ENCODE measurements around the gene TTLL8. TPM values are rescaled to one million over a fixed set of nuclear protein-coding genes. Genes with fewer than 3 reads are reported as not detected.

The TTLL8 gene
- total and polyA plus RNA-seq, 2 of the 8 experiments (the other 6 are each of a cell fraction or from before 2014, with no cell fraction given): not detected

GRCh38 chr22:49996119-49996517, 62.0 kb downstream of the TTLL8 start:
- Histone ChIP-seq H3K36me3 (ENCODE audit: control insufficient read depth in 2 of 4, insufficient read depth in 4 of 4, low read length in 3 of 4) (no peaks in the 10 kb centered on the region), H3K9ac (replicated peaks in 1 of 4; ENCODE audit: extremely low read depth in 1 of 4, low read depth in 3 of 4, low read length in 3 of 4) (no peak overlapping the region), H3K27me3 (replicated peaks in 1 of 4; ENCODE audit: control insufficient read depth in 3 of 4, extremely low read depth in 1 of 4, insufficient read depth in 3 of 4, low read length in 3 of 4) (peaks cover 10 to 21% (median 12%) of the 10 kb centered on the region in 4 experiments; a peak in 6 of 7 replicates), H3K56ac (replicated peaks; ENCODE audit: insufficient read length, low read depth, low read length) (no peak overlapping the region), H2BK5ac (ENCODE audit: low read depth, low read length) (no peak overlapping the region), H2BK12ac (ENCODE audit: low read depth, low read length) (no peak overlapping the region), H4K8ac (ENCODE audit: extremely low read depth, insufficient read depth, low read length) (peak overlapping the region; percentile 5; the same call in 1 of the 2 replicates), H4K20me1 (replicated peaks in 1 of 2; ENCODE audit: control insufficient read depth in 1 of 2, insufficient read depth in 2 of 2, low read length in 2 of 2) (peaks cover 2 to 13% of the 10 kb centered on the region in 2 experiments), H3K18ac (ENCODE audit: extremely low read depth, low read length) (no peak overlapping the region), H3K4me3 (ENCODE audit: extremely low read depth in 1 of 4, insufficient read depth in 2 of 4, low read depth in 3 of 4, low read length in 4 of 4) (no peak overlapping the region), H4K5ac (ENCODE audit: insufficient read length, low read depth, low read length) (no peak overlapping the region), H3K23ac (ENCODE audit: insufficient read length) (no peak overlapping the region), H2AFZ (ENCODE audit: low read length) (no peak overlapping the region), H3K4me2 (ENCODE audit: insufficient read depth in 1 of 2, low read depth in 2 of 2, low read length in 2 of 2) (no peak overlapping the region), H4K91ac (replicated peaks; ENCODE audit: insufficient read length, low read length) (no peak overlapping the region), H2BK120ac (replicated peaks; ENCODE audit: low read depth, low read length) (no peak overlapping the region), H3K23me2 (ENCODE audit: low read depth, low read length) (peaks cover 13% of the 10 kb centered on the region), H2AK5ac (ENCODE audit: low read depth, low read length) (no peak overlapping the region), H2BK20ac (ENCODE audit: low read length) (no peak overlapping the region), H3K79me1 (ENCODE audit: low read depth, low read length) (no peaks in the 10 kb centered on the region), H3K27ac (ENCODE audit: low read depth, low read length) (no peak overlapping the region), H3K14ac (ENCODE audit: insufficient read length) (no peak overlapping the region), H3K4ac (replicated peaks; ENCODE audit: insufficient read length, low read depth, low read length) (no peak overlapping the region), H3K79me2 (ENCODE audit: control insufficient read depth in 1 of 2, insufficient read depth in 2 of 2, low read length in 2 of 2) (no peaks in the 10 kb centered on the region), H2BK15ac (ENCODE audit: low read length) (no peak overlapping the region), H3K4me1 (replicated peaks in 1 of 4; ENCODE audit: control insufficient read depth in 3 of 4, insufficient read depth in 4 of 4, low read length in 3 of 4) (peaks cover 0 to 16% (median 7%) of the 10 kb centered on the region in 4 experiments; a peak in 4 of 7 replicates), H3K9me3 (ENCODE audit: insufficient read depth in 2 of 2, low read depth in 1 of 2, low read length in 1 of 2) (peaks cover 0 to 2% of the 10 kb centered on the region in 2 experiments; a peak in 1 of 4 replicates)
- no peak for DNase-seq (ENCODE audit: low read depth in 1 of 2, low spot score in 2 of 2)
- ChIA-PET CTCF (ENCODE audit: partially characterized antibody) (interaction anchor here (0.6 to 5.2 kb wide), 4 partner anchors 14 to 83 kb away, joined by 3 to 83 read pairs (median 10); no protein-coding TSS in a partner anchor), POLR2A (ENCODE audit: partially characterized antibody) (interaction anchor here (0.9 kb wide), 1 partner anchor 34 kb away, joined by 3 read pairs; no protein-coding TSS in a partner anchor)
- TF ChIP-seq MAX (IDR thresholded peaks at IDR 0.05): no peak
- TF ChIP-seq SP2 (IDR thresholded peaks at IDR 0.05; ENCODE audit: low read length): no peak
- no peak for TF ChIP-seq SIN3A (conservative IDR thresholded peaks at IDR 0.05 in 1 of 2, IDR thresholded peaks at IDR 0.05 in 1 of 2; ENCODE audit: low read depth in 1 of 2, low read length in 2 of 2)
- TF ChIP-seq SAP30 (IDR thresholded peaks at IDR 0.05; ENCODE audit: insufficient read depth, insufficient replicate concordance, low read length): no peak
- no peak for TF ChIP-seq FOSL1 (IDR thresholded peaks at IDR 0.05; ENCODE audit: insufficient read depth, low read depth, low read length)
- no peak for TF ChIP-seq SIX5 (IDR thresholded peaks at IDR 0.05; ENCODE audit: low read depth, low read length)
- no peak for TF ChIP-seq SP1 (IDR thresholded peaks at IDR 0.05; ENCODE audit: low read depth, low read length)
- TF ChIP-seq CTBP2 (IDR thresholded peaks at IDR 0.05; ENCODE audit: borderline replicate concordance, insufficient read depth, insufficient read length, low read length): no peak
- TF ChIP-seq KDM4A (IDR thresholded peaks at IDR 0.05; ENCODE audit: low read depth, low read length, severe bottlenecking): no peak
- no peak for TF ChIP-seq TCF12 (IDR thresholded peaks at IDR 0.05; ENCODE audit: low read depth, low read length)
- TF ChIP-seq TEAD4 (IDR thresholded peaks at IDR 0.05; ENCODE audit: low read depth, low read length): no peak
- no peak for FAIRE-seq
- WGBS, 2 experiments (ENCODE audit: extremely low coverage in 1 of 2, insufficient coverage in 1 of 2, insufficient read length in 1 of 2, insufficient replicate concordance in 2 of 2, low coverage in 1 of 2, low lambda C conversion rate in 2 of 2, missing lambda C conversion rate in 1 of 2): 100% methylated on average over 4 of the region's 4 CpGs; no CpG with 5 or more reads in 1 of the 2 experiments

Measured in H1 (cell line).